HG02884 (cell line): ENCODE results near the gene CBLC.

Experiments
- ATAC-seq: cut with Tn5 transposase; IDR thresholded peaks from one replicate; pipeline ENCODE4 v1.9.1; 2021; ENCODE audit warnings: mild to moderate bottlenecking, moderate library complexity; ENCODE audit not compliant: unreplicated experiment

CBLC gene

GRCh38 chr19:44795398-44795987, 17.8 kb downstream of the CBLC start:
- no peak for ATAC-seq

- no peak for ATAC-seq
Observed at GRCh38 chr19:44796701-44797115, 19.0 kb downstream of the CBLC start.

GRCh38 chr19:44799627-44800346, 22.1 kb downstream of the CBLC start:
- ATAC-seq, result no peak

GRCh38 chr19:44800461-44800860, 22.8 kb downstream of the CBLC start:
- ATAC-seq, result peak; percentile 55

GRCh38 chr19:44803442-44804428, 26.0 kb downstream of the CBLC start:
- no peak for ATAC-seq

GRCh38 chr19:44806291-44806690, 28.6 kb downstream of the CBLC start:
- ATAC-seq, result no peak

- ATAC-seq, result no peak
Observed at GRCh38 chr19:44807162-44807561, 29.5 kb downstream of the CBLC start.

GRCh38 chr19:44807652-44808462, 30.2 kb downstream of the CBLC start:
- no peak for ATAC-seq

- ATAC-seq, result no peak
Observed at GRCh38 chr19:44808463-44809371, 31.0 kb downstream of the CBLC start, which contains the start of gene BCAM. Gene BCAM (plus strand): TSS chr19:44809103. CDS start chr19:44809125, 22 bp downstream.

GRCh38 chr19:44809577-44810233, 32.0 kb downstream of the CBLC start:
- no peak for ATAC-seq

GRCh38 chr19:44810234-44811121, 32.8 kb downstream of the CBLC start:
- ATAC-seq, result no peak

GRCh38 chr19:44811122-44811419, 33.4 kb downstream of the CBLC start:
- no peak for ATAC-seq

GRCh38 chr19:44812142-44812718, 34.5 kb downstream of the CBLC start:
- ATAC-seq, result no peak

- no peak for ATAC-seq
Observed at GRCh38 chr19:44813070-44813840, 35.6 kb downstream of the CBLC start.

GRCh38 chr19:44813841-44814470, 36.3 kb downstream of the CBLC start:
- ATAC-seq, result no peak

GRCh38 chr19:44814517-44814916, 36.8 kb downstream of the CBLC start:
- ATAC-seq, result no peak

- ATAC-seq, result no peak
Observed at GRCh38 chr19:44816301-44816700, 38.6 kb downstream of the CBLC start.
